ENCODE data around the gene GPR162.

GPR162 gene

GRCh38 chr12:6775185-6776174 is 46.1 kb upstream of the GPR162 start:
- POLR2A ChIA-PET: interaction anchor here (0.9 to 2.9 kb wide), 2 partner anchors 22 to 52 kb away, joined by 3 to 26 read pairs; partner anchors contain the start of genes COPS7A and MLF2
- DNase-seq (ENCODE audit: extremely low spot score): no peak
- CTCF ChIA-PET: interaction anchor here (0.9 to 5.5 kb wide), 3 partner anchors 9 to 46 kb away, joined by 3 to 26 read pairs (median 3); partner anchors contain the start of genes GPR162 and PTMS
- TF ChIP-seq FOXM1 (IDR thresholded peaks at IDR 0.05; ENCODE audit: borderline replicate concordance) (no peak), SUZ12 (IDR thresholded peaks at IDR 0.05) (no peak), SP1 (IDR thresholded peaks at IDR 0.05) (no peak), PKNOX1 (IDR thresholded peaks at IDR 0.05) (no peak), ELF4 (IDR thresholded peaks at IDR 0.05) (no peak), LEF1 (IDR thresholded peaks at IDR 0.05; ENCODE audit: borderline replicate concordance) (no peak), ARNT (IDR thresholded peaks at IDR 0.05) (no peak), CTBP1 (IDR thresholded peaks at IDR 0.05; ENCODE audit: borderline replicate concordance) (no peak), TARDBP (IDR thresholded peaks at IDR 0.05) (no peak), ZNF384 (IDR thresholded peaks at IDR 0.05) (no peak), BHLHE40 (IDR thresholded peaks at IDR 0.05; ENCODE audit: borderline replicate concordance) (no peak), FOXK2 (IDR thresholded peaks at IDR 0.05) (no peak), FOXA1 (IDR thresholded peaks at IDR 0.05) (no peak), L3MBTL2 (conservative IDR thresholded peaks at IDR 0.05) (no peak), HDGF (IDR thresholded peaks at IDR 0.05; ENCODE audit: borderline replicate concordance) (no peak), NFRKB (IDR thresholded peaks at IDR 0.05) (no peak)

GRCh38 chr12:6777386-6777785 is 44.2 kb upstream of the GPR162 start:
- POLR2A ChIA-PET: interaction anchor here (0.7 to 3.1 kb wide), 4 partner anchors 11 to 54 kb away, joined by 3 to 40 read pairs (median 16); partner anchors contain the start of genes COPS7A, MLF2 and PTMS
- TF ChIP-seq FOXM1 (IDR thresholded peaks at IDR 0.05; ENCODE audit: borderline replicate concordance): no peak
- TF ChIP-seq FOXA1 (IDR thresholded peaks at IDR 0.05): no peak
- TF ChIP-seq PKNOX1 (IDR thresholded peaks at IDR 0.05): no peak
- no peak for TF ChIP-seq LEF1 (IDR thresholded peaks at IDR 0.05; ENCODE audit: borderline replicate concordance)
- no peak for TF ChIP-seq HDGF (IDR thresholded peaks at IDR 0.05; ENCODE audit: borderline replicate concordance)
- no peak for DNase-seq (ENCODE audit: extremely low spot score)
- CTCF ChIA-PET: interaction anchor here (1.2 to 5.5 kb wide), 2 partner anchors 11 to 14 kb away, joined by 3 to 26 read pairs; partner anchors contain the start of gene PTMS

GRCh38 chr12:6778217-6778573 is 43.4 kb upstream of the GPR162 start:
- DNase-seq (ENCODE audit: extremely low spot score): no peak
- TF ChIP-seq NFRKB (IDR thresholded peaks at IDR 0.05) (no peak), ZNF384 (IDR thresholded peaks at IDR 0.05) (no peak), ELF4 (IDR thresholded peaks at IDR 0.05) (no peak), HDGF (IDR thresholded peaks at IDR 0.05; ENCODE audit: borderline replicate concordance) (no peak), TARDBP (IDR thresholded peaks at IDR 0.05) (no peak), BHLHE40 (IDR thresholded peaks at IDR 0.05; ENCODE audit: borderline replicate concordance) (no peak), L3MBTL2 (conservative IDR thresholded peaks at IDR 0.05) (no peak)
- ChIA-PET POLR2A (interaction anchor here (0.8 to 3.1 kb wide), 3 partner anchors 12 to 54 kb away, joined by 6 to 40 read pairs (median 25); partner anchors contain the start of genes COPS7A, MLF2 and PTMS), CTCF (interaction anchor here (0.6 to 5.5 kb wide), 10 partner anchors 9 to 172 kb away, joined by 3 to 26 read pairs (median 4); partner anchors contain the start of genes COPS7A, MLF2, PTMS and USP5)

GRCh38 chr12:6778574-6779550 is 42.8 kb upstream of the GPR162 start:
- DNase-seq (ENCODE audit: extremely low spot score): peak; percentile 87
- ChIA-PET POLR2A (interaction anchor here (0.8 to 3.5 kb wide), 4 partner anchors 12 to 55 kb away, joined by 6 to 40 read pairs (median 26); partner anchors contain the start of genes COPS7A, MLF2 and PTMS), CTCF (interaction anchor here (0.6 to 5.5 kb wide), 10 partner anchors 8 to 172 kb away, joined by 3 to 26 read pairs (median 4); partner anchors contain the start of genes COPS7A, MLF2, PTMS and USP5)
- TF ChIP-seq FOXK2 (IDR thresholded peaks at IDR 0.05) (no peak), L3MBTL2 (conservative IDR thresholded peaks at IDR 0.05) (peak; percentile 70)

- POLR2A ChIA-PET: interaction anchor here (1.2 to 3.5 kb wide), 3 partner anchors 13 to 56 kb away, joined by 4 to 28 read pairs (median 5); partner anchors contain the start of genes COPS7A, MLF2 and PTMS
- CTCF ChIA-PET: interaction anchor here (1.3 to 5.5 kb wide), 3 partner anchors 13 to 26 kb away, joined by 7 to 26 read pairs (median 18); partner anchors contain the start of genes MLF2 and PTMS
- TF ChIP-seq HDGF (IDR thresholded peaks at IDR 0.05; ENCODE audit: borderline replicate concordance) (no peak), TARDBP (IDR thresholded peaks at IDR 0.05) (no peak)
- DNase-seq (ENCODE audit: extremely low spot score): no peak
Measured at GRCh38 chr12:6779708-6780432, 41.8 kb upstream of the GPR162 start.
